IPS-NIHi11 (cell line): ENCODE measurements around the gene MRPL48.

Experiments used
- DNase-seq: peaks from one replicate; pipeline ENCODE4 v3.0.0; 2012; ENCODE audit warnings: mixed read lengths, low spot score

MRPL48 gene

DNA sequence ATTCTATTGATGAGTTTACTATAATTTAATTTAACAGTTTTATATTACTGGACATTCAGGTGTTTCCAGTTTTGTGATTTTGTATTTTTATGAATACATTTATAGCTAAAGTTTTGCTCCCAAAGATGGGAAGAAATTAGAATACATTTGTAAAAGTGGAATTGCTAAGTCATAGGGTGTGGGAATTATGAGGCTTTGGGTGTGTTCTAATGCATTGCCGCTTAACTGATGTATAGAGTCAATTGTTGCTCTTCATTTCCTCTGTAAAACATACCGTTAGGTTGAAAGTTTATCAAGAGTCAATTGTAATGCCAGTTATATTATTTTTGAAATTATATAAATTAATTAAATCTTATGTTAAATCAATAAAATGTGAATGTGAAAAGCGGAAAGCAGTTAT is 105.4 kb downstream of the MRPL48 start:
- DNase-seq = no peak

DNA sequence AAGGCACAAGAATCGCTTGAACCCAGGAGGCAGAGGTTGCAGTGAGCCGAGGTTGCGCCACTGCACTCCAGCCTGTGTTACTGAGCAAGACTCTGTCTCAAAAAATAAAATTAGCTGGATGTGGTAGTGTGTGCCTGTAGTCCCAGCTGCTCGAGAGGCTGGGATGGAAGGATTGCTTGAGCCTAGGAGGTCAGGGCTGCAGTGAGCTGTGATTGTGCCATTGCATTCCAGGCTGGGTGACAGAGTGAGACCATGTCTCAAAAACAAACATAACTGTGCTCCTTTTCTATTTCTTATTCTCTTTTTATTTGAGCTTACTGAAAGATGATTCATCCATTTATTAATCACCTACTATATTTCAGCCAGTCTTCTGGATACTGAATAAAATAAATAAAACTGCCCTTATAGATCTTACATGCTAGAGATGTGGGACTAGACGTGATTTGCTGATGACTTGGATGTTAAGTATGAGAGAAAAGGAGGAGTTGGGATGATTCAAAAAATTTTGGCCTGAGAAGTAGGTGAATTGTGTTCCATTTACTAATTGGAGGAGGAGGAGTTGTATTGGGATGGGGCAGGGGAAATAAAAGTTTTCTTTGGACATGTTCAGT is 107.2 kb downstream of the MRPL48 start:
- DNase-seq = no peak

DNA sequence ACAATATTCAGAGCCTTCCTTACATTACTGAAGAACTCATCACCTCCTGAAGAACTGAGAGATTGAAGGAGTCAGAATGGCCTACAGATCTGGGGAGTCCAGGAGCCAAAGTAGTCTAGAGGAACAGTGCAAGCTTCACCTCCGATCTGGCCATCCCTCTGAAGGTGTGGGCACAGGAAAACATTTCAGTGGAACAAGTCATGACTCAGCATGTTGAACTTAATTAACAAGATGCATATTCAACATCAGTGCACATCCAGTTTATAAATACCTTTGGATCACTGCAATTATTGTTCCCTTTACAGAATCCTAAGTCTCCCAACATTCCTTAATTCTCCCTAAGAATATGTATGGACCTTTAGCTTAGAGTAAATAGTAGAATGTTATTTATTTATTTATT is 114.6 kb downstream of the MRPL48 start:
- no peak for DNase-seq

DNA sequence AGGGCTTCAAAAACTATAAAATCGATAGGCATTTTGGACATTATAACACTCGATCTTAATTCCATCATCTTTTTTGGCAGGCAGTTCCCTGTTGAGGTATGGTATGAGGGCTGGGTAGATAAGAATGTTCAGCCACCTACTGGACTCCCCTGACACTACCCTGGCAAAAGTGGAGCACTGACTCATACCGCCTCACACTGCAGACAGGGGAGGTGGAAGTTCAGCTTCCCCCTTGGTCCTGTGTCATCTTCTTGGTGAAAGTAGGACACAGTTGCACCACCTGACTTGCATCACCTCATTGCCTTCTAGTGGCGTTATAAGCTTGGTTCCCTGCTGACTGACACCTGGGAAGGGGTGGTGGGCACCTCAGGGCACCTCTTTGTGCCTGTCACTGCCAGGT is 119.5 kb downstream of the MRPL48 start:
- DNase-seq = peak; percentile 19

DNA sequence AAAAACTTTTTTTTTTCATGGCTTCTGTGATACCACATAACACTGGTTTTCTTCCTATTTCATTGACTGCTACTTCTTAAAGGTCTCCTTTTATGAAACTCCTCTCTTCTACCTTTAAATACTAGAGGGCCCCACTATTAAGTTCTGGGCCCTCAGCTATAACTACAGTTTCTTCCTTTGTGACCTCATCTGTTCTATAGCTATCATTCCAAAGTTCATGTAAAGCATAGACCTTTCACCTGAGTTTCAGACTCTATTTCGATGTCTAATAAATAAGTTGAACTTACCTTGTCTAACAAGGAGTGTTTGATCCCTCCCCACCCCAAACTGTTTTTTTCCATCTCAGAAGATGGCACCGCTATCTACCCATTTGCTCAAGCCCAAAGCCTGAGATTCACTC is 124.4 kb downstream of the MRPL48 start:
- DNase-seq = no peak

DNA sequence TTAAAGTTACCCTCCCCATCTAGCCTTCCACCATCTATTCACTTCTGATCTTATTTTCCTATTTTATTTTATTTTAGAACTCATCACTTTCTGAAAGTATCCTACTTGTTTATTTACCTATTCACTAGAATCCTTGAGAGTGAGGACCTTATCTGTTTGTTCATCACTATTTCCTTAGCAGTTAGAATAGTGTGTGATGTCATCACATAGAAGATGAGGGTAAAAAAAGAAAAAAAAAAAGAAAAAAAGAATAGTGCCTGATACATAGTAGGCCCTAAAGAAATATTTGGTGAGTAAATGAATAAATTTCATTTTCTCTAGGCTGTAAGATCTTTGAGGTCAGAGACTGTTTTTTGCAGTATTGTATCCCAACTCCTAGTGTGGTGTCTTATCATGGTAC is 125.8 kb downstream of the MRPL48 start:
- no peak for DNase-seq

DNA sequence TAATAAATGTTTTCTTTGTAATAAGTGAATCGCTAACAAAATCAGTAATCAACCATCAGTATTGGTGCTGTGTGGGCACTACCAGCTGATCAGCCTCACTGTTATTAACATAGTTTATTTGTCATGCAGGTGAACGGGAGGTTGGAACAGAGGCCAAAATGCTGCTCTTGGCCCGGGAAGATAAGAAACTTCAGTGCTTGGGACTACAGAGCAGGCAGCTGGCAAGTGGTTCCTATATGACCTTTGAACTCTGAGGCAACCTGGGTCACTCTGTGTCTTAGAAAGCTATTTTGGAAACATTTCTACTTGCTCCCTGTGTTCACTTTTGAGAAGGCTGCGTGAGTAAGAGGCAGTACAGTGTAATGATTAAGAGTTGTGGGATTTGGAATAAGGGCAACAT is 126.6 kb downstream of the MRPL48 start:
- no peak for DNase-seq
